Measurements from ENCODE around the gene EMILIN1.
"Not testable (repeated sequence)": the region's sequence is repeated elsewhere in the genome, so short reads cannot be mapped to it uniquely, and the experiment has no call there.

DNA sequence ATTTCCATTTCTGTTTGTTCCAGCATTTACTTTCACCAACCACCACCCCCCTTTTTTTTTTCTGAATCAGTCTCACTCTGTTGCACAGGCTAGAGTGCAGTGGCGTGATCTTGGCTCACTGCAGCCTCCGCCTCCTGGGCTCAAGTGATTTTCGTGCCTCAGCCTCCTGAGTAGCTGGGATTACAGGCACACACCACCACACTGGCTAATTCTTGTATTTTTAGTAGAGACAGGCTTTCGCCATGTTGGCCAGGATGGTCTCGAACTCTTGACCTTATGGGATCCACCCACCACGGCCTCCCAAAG is 2.9 kb upstream of the EMILIN1 start:
- TF ChIP-seq, protein P1, sequence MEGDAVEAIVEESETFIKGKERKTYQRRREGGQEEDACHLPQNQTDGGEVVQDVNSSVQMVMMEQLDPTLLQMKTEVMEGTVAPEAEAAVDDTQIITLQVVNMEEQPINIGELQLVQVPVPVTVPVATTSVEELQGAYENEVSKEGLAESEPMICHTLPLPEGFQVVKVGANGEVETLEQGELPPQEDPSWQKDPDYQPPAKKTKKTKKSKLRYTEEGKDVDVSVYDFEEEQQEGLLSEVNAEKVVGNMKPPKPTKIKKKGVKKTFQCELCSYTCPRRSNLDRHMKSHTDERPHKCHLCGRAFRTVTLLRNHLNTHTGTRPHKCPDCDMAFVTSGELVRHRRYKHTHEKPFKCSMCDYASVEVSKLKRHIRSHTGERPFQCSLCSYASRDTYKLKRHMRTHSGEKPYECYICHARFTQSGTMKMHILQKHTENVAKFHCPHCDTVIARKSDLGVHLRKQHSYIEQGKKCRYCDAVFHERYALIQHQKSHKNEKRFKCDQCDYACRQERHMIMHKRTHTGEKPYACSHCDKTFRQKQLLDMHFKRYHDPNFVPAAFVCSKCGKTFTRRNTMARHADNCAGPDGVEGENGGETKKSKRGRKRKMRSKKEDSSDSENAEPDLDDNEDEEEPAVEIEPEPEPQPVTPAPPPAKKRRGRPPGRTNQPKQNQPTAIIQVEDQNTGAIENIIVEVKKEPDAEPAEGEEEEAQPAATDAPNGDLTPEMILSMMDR (IDR thresholded peaks at IDR 0.05) = not testable (repeated sequence)
- not testable (repeated sequence) for TF ChIP-seq POLR2A (IDR thresholded peaks at IDR 0.05)
